Immature natural killer cell (primary cell): ENCODE data around the gene SBF2. TPM values are rescaled to one million over a fixed set of nuclear protein-coding genes. Genes with fewer than 3 reads are reported as not detected.
"Not testable (repeated sequence)": the region's sequence is repeated elsewhere in the genome, so short reads cannot be mapped to it uniquely, and the experiment has no call there.

Source experiments
- DNase-seq, 3 donors: peaks; one replicate each; pipeline ENCODE4 v3.0.0; 2022; ENCODE audit warnings: mixed read lengths in 1 of 3
- H3K27ac Mint-ChIP-seq, 6 donors: one replicate each; pipeline ENCODE4 v1.8.0; 2020; ENCODE audit warnings: mixed read lengths in 6 of 6, mild to moderate bottlenecking in 5 of 6, inconsistent platforms in 4 of 6, moderate library complexity in 3 of 6
- H3K27me3 Mint-ChIP-seq, 3 donors: one replicate each; pipeline ENCODE4 v1.8.0; 2020 to 2021; ENCODE audit warnings: low read depth in 3 of 3, mild to moderate bottlenecking in 3 of 3, mixed read lengths in 3 of 3, moderate library complexity in 3 of 3, inconsistent platforms in 1 of 3
- H3K36me3 Mint-ChIP-seq, 3 donors: one replicate each; pipeline ENCODE4 v1.8.0; 2020; ENCODE audit warnings: mixed read lengths in 3 of 3, inconsistent platforms in 2 of 3, mild to moderate bottlenecking in 2 of 3
- H3K4me1 Mint-ChIP-seq, 2 donors: one replicate each; pipeline ENCODE4 v1.8.0; 2020; ENCODE audit warnings: inconsistent platforms in 2 of 2, mild to moderate bottlenecking in 2 of 2, mixed read lengths in 2 of 2, moderate library complexity in 1 of 2
- H3K4me3 Mint-ChIP-seq, 5 donors: one replicate each; pipeline ENCODE4 v1.8.0; 2020; ENCODE audit warnings: mild to moderate bottlenecking in 5 of 5, mixed read lengths in 5 of 5, inconsistent platforms in 3 of 5, moderate library complexity in 3 of 5
- H3K9me3 Mint-ChIP-seq, 6 donors: one replicate each; pipeline ENCODE4 v1.8.0; 2020; ENCODE audit warnings: mild to moderate bottlenecking in 6 of 6, mixed read lengths in 6 of 6, inconsistent platforms in 4 of 6, moderate library complexity in 3 of 6
- polyA plus RNA-seq, 3 donors: library from polyadenylated mRNA; unstranded; fragments of 300-500 nt; fragmentation: Illumina TruSeq; gene quantifications; one replicate each; pipeline ENCODE4 v1.2.3, GENCODE V29; 2021

Gene SBF2
- polyA plus RNA-seq, 3 donors from 2014 or later = 3.2 to 6.9 (median 4.7) TPM

DNA sequence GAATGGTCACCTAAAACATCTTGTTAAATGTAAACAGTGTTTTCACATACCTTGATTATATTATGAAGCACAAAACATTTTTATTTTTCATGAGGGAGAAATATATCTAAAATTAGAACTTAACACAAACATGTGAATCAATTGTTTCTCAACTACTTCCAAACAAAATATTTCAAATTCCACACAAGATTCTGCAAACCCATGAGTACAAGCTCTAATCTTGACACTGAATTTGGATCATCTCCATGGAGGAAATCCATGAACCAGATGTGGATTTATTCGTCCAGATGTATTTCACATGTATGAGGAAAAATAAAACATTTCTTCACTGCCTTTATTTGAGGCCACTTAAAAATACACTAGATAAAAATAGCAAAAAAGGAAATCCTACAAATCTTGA is 184.2 kb downstream of the SBF2 start:
- no peak overlapping the region for H3K4me3 Mint-ChIP-seq
- H3K9me3 Mint-ChIP-seq = peaks cover 0 to 2% (median 0%) of the 10 kb centered on the region in 6 donors
- DNase-seq = no peak
- no peak overlapping the region for H3K27ac Mint-ChIP-seq
- peaks cover 0 to 2% (median 0%) of the 10 kb centered on the region in 3 donors for H3K36me3 Mint-ChIP-seq
- H3K4me1 Mint-ChIP-seq = no peaks in the 10 kb centered on the region
- H3K27me3 Mint-ChIP-seq = peaks cover 0 to 2% (median 0%) of the 10 kb centered on the region in 3 donors

DNA sequence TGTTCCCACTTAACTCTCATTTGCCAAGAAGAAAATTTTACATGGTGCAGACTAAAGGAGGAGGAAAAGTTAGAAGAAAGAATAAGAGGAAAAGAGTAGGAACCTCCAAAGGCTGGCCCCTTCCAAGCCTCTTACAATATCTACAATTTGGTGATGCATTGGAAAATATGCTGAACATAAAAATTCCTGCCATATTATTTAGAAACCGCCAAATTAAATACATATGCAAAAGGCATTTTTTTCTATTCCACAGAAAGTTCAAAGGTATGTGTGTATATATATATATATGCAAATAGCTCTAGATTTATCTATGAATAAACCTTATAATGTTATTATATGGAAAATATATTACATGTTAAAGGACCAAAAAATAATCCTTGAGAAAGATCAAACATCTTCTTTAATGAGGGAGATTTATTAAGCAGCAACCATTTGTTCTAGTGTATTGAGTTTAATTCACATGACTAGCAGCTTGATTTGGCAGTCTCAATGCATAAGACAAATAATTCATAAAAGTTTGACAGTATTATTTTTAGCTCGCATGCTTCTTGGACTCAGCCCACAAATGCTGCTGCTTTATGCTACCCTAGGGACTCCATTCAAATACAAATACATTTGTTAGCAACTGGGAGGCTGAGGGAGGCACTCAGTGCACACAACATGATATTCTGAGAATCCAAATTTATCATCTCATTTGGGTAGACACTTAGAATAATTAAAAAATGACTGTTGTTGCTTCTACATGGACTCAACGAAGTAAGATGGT is 184.9 kb downstream of the SBF2 start:
- peaks cover 0 to 2% (median 0%) of the 10 kb centered on the region in 3 donors for H3K36me3 Mint-ChIP-seq
- H3K4me3 Mint-ChIP-seq = no peak overlapping the region
- H3K27me3 Mint-ChIP-seq = no peaks in the 10 kb centered on the region
- no peak overlapping the region for H3K27ac Mint-ChIP-seq
- H3K4me1 Mint-ChIP-seq = no peaks in the 10 kb centered on the region
- H3K9me3 Mint-ChIP-seq = peaks cover 0 to 2% (median 0%) of the 10 kb centered on the region in 6 donors
- no peak for DNase-seq

DNA sequence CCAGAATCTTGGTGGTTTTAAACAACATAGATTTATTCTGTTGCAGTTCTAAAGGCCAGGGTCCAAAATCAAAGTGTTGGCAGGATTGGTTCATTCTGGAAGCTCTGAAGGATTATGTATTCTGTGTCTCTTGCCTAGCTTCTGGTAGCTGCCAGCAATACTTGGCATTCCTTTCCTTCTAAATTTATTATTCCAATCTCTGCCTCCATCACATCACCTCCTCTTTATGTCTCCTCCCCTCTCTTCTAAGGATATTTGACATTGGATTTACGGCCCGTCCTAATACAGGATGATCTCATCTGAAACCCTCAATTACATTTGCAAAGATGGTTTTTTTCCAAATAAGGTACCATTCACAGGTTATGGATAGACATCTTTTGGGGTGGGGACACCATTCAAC is 186.5 kb downstream of the SBF2 start:
- Mint-ChIP-seq H3K9me3 (peaks cover 0 to 2% (median 0%) of the 10 kb centered on the region in 6 donors), H3K36me3 (peaks cover 0 to 2% (median 0%) of the 10 kb centered on the region in 3 donors), H3K27ac (no peak overlapping the region), H3K4me1 (no peaks in the 10 kb centered on the region), H3K4me3 (no peak overlapping the region), H3K27me3 (no peaks in the 10 kb centered on the region)
- DNase-seq = no peak

DNA sequence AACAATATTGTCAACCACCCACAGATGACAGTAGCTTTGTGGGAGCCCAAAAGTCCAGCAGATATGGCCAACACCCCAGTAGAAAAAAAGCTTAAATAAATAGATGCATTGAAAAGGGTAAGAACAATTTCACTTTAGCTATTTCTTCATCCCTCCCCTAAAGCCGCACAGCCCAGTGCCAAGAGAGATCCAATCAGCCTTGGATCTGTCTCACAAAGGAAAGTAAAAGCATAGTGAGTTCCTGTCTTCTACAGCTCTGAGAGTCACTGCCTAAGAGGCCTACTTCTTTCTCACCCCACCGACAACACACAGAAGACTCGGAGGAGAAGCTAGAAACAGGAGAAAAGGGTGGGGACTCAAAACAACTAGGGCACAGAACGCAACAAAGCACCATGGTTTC is 196.4 kb downstream of the SBF2 start:
- H3K4me3 Mint-ChIP-seq = no peak overlapping the region
- peaks cover 0 to 5% of the 10 kb centered on the region in 2 donors for H3K4me1 Mint-ChIP-seq
- DNase-seq = no peak
- H3K27ac Mint-ChIP-seq = no peak overlapping the region
- peaks cover 18 to 28% (median 24%) of the 10 kb centered on the region in 3 donors for H3K36me3 Mint-ChIP-seq
- H3K27me3 Mint-ChIP-seq = no peaks in the 10 kb centered on the region
- H3K9me3 Mint-ChIP-seq = peaks cover 6 to 27% (median 14%) of the 10 kb centered on the region in 6 donors

DNA sequence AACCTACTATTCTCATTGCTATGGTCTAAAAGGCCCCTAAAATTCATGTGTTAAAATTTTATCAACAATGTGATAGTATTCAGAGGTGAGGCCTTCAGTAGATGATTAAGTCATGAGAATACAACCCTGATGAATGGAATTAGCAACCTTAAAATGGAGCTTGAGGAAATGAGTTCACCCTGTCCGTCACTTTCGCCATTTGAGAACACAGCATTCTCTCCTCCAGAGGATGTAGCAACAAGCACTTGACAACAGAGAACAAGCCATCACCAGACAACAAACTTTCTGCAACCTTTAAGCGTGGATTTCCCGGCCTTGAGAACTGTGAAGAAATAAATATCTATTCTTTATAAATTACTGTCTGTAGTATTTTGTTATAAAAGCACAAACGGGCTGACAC is 197.0 kb downstream of the SBF2 start:
- Mint-ChIP-seq H3K4me1 (peaks cover under 1 to 12% of the 10 kb centered on the region in 2 donors), H3K27ac (no peak overlapping the region), H3K9me3 (peaks cover 6 to 27% (median 14%) of the 10 kb centered on the region in 6 donors), H3K36me3 (peaks cover 18 to 28% (median 24%) of the 10 kb centered on the region in 3 donors), H3K4me3 (no peak overlapping the region), H3K27me3 (no peaks in the 10 kb centered on the region)
- no peak for DNase-seq

DNA sequence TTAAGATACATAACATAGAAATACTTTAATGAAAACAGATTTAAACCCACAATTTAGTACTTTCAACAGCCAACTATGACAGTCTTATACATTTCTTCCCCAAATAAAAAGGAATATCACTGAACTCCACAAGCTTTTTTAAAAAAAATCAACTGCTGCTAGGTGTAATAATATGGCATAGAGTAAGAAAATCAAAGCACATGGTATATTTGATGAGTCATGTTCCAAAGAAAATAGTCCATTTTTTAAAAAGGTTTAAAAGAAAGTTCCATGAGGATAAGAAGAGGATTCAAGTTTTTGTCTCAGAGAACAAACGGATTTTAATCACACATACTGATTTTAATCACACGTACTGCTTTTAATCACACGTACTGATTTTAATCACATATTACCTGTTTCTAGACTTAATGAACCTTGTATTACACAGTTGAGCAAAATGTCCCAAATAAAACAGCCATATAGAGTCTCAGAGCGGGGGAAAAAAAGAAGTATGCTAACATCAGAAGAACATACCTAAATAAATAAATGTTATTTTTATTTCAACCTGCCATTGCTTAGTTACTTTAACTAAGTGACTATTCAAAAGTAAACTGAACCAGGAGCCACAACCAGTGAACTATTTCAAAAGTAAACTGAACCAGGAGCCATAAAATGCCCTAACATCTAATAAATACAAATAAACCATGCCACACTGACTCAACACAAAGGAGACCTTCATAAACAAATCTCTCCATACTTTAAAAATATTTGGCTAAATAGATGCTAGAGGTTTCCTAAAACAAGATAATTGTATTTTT is 198.4 kb downstream of the SBF2 start:
- H3K4me1 Mint-ChIP-seq = peaks cover 8 to 25% of the 10 kb centered on the region in 2 donors
- DNase-seq = no peak
- H3K9me3 Mint-ChIP-seq = peaks cover 6 to 27% (median 13%) of the 10 kb centered on the region in 6 donors
- H3K27me3 Mint-ChIP-seq = no peaks in the 10 kb centered on the region
- no peak overlapping the region for H3K4me3 Mint-ChIP-seq
- H3K36me3 Mint-ChIP-seq = peaks cover 13 to 24% (median 24%) of the 10 kb centered on the region in 3 donors
- no peak overlapping the region for H3K27ac Mint-ChIP-seq

DNA sequence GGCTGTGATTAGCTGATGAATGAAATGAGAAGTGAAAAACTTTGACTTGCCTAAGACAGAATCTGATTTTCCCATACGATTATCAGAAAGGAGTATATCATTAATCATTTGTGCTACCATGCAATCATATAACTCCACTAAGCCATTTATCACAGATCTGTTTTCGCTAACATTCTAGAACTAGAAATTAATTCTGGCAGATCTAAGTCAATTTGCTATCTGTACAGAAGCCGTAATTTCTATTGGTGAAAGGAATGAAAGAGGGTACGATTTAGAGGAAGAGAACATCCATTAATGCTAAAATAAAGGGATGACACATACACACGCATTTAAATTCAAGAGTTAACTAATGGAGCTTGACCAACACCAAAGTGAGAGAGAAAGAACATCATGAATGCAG is 201.6 kb downstream of the SBF2 start:
- H3K4me1 Mint-ChIP-seq = peaks cover 21 to 43% of the 10 kb centered on the region in 2 donors
- H3K36me3 Mint-ChIP-seq = peaks cover 0 to under 1% (median 0%) of the 10 kb centered on the region in 3 donors
- H3K4me3 Mint-ChIP-seq = no peak overlapping the region
- no peak for DNase-seq
- no peak overlapping the region for H3K27ac Mint-ChIP-seq
- H3K9me3 Mint-ChIP-seq = peaks cover 0 to under 1% (median 0%) of the 10 kb centered on the region in 6 donors
- no peaks in the 10 kb centered on the region for H3K27me3 Mint-ChIP-seq

DNA sequence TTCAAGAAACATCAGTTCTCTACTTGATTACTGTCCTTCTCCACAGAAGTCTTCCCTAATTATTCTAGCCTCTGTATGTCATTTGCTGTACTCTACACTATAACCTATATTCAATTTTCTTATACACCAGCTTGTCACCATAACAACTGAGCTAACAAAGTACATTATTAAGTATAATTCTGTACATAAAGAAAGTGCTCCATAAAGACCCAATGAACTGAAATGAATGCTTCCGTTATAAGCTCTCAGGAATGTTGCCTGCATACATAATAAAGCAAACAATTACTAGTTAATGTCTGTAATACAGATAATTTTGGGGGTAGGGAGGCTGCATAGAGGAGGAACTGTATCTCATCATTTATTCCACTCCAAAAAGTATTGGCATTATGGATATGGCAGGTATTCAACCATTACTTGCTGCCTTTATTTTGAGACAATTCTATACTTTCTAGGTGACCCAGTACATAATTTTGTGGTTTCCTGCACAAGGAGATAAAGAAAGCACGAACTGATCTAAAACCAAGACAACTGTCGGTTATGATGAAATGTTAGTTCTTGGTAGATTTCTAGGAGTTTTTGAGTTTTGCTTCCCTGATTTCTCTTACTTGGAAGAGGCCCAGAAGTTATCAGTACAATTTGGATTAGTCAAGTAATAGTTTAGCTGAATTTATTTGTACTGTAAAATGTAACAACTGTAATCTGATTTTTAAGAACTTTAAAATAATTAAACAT is 202.5 kb downstream of the SBF2 start:
- DNase-seq = no peak
- H3K36me3 Mint-ChIP-seq = no peaks in the 10 kb centered on the region
- H3K27me3 Mint-ChIP-seq = no peaks in the 10 kb centered on the region
- no peaks in the 10 kb centered on the region for H3K9me3 Mint-ChIP-seq
- H3K4me3 Mint-ChIP-seq = no peak overlapping the region
- peak overlapping the region in 2 of 6 donors; percentile 3 to 51 for H3K27ac Mint-ChIP-seq
- H3K4me1 Mint-ChIP-seq = peaks cover 25 to 52% of the 10 kb centered on the region in 2 donors

DNA sequence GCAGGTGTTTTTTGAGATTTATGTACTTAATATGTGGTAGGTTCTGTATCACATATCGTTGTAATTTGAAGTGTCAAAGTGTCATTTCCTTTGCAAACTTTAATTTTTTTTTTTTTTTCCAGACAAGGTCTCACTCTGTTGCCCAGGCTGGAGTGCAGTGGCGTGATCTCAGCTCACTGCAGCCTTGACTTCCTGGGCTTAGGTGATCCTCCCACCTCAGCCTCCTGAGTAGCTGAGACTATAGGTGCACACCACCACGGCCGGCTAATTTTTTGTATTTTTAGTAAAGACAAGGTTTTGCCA is 206.1 kb downstream of the SBF2 start:
- not testable (repeated sequence) for H3K9me3 Mint-ChIP-seq, H3K36me3 Mint-ChIP-seq, H3K27me3 Mint-ChIP-seq, H3K27ac Mint-ChIP-seq
- H3K4me3 Mint-ChIP-seq = peak overlapping the region in 1 of 5 donors; percentile 36
- H3K4me1 Mint-ChIP-seq = peaks cover 25 to 49% of the 10 kb centered on the region in 2 donors
- DNase-seq = peak; percentile 2 to 4 (median 4)

DNA sequence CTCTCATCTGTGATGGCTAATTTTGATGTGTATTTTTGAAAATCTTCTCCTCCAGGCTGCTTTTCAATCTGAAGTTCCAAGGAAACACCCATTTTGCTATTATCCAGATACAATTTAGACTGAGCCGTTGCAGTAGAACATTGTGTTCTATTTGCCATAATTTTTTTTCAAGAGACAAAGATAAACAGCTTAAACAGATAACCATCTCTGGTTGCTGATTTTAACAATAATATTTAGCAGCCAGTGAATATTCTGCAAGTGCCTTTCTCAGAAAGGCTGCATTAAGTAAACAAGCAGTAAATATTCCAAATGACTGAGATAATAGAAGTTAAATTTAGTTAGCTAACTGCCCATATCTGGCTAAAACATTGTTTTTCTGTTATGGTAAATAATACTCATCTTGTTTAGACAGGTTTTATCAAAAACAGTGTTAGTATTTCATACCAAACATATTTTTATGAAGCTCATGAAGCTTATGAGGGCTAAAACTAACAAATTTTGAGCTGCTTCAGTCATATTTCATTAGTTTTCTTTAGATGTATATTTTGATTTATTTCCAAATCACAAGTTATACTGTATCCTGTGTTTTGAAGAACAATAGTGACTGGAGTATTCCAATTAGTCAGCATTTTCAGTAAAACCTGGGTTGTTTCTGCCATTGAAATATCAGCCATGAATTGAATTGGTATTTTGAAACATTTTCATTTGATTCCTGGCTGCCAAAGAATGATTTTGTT is 206.7 kb downstream of the SBF2 start:
- Mint-ChIP-seq H3K27me3 (no peaks in the 10 kb centered on the region), H3K27ac (no peak overlapping the region), H3K4me3 (peak overlapping the region in 1 of 5 donors; percentile 36), H3K9me3 (peaks cover 0 to 7% (median 0%) of the 10 kb centered on the region in 6 donors), H3K4me1 (peaks cover 25 to 47% of the 10 kb centered on the region in 2 donors), H3K36me3 (peaks cover 0 to 4% (median 0%) of the 10 kb centered on the region in 3 donors)
- no peak for DNase-seq

DNA sequence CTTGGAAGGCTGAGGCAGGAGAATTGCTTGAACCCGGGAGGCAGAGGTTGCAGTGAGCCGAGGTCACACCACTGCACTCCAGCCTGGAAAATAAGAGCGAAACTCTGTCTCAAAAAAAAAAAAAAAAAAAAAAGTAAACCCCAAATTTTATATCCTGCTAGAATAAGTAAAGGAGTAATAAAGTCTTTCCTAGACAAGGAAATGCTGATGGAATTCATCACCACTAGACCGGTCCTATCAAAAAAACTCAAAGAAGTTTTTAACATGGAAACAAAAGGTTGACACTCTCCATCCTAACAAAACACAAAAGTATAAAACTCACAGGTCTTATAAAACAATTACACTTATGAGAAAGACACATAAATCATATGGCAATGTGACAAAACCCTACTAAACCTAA is 213.9 kb downstream of the SBF2 start:
- H3K27me3 Mint-ChIP-seq = peaks cover 0 to 9% (median 7%) of the 10 kb centered on the region in 3 donors
- no peak for DNase-seq
- peaks cover 0 to 13% (median 7%) of the 10 kb centered on the region in 3 donors for H3K36me3 Mint-ChIP-seq
- no peak overlapping the region for H3K4me3 Mint-ChIP-seq
- H3K9me3 Mint-ChIP-seq = peaks cover 7 to 39% (median 27%) of the 10 kb centered on the region in 6 donors
- no peaks in the 10 kb centered on the region for H3K4me1 Mint-ChIP-seq
- H3K27ac Mint-ChIP-seq = no peak overlapping the region

DNA sequence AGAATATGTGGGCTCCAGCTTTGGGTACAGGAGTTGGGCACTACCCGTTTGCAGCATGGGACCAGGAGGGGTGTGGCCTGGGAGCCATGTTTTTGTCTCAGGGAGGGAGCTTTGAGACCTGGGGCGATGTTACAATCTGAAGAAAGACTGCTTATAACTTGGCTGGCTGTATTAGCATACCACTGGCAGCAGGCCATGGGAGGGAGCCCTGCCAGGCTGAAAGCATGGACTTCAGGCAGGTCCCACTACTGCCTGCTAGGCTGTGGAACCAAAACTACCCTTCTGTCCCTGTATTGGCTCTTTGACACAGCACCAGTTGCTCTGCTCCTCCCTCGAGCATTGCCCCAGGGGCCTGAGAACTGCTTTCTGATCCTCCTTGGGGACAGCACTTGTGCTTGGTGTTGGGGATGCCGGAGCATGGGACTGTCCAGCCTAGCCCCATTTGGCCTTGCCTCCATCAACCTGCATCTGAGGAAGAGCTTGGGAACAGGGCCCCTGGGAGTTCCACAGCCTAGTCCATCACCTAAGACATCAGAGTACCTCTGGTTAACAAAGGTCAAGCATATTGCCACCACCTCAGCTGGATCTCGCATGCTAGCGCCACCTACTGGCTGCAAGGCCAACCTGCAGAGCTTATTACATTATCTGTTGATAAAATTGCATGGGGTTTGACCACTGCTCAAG is 217.4 kb downstream of the SBF2 start:
- H3K27me3 Mint-ChIP-seq = peaks cover 0 to 7% (median 3%) of the 10 kb centered on the region in 3 donors
- no peaks in the 10 kb centered on the region for H3K4me1 Mint-ChIP-seq
- no peak overlapping the region for H3K27ac Mint-ChIP-seq
- peaks cover 0 to 9% (median 7%) of the 10 kb centered on the region in 3 donors for H3K36me3 Mint-ChIP-seq
- H3K9me3 Mint-ChIP-seq = peaks cover 7 to 32% (median 25%) of the 10 kb centered on the region in 6 donors
- peak in 1 of 3 donors; percentile 4 for DNase-seq
- H3K4me3 Mint-ChIP-seq = no peak overlapping the region
